Lung (tissue), 12 donors: ENCODE measurements around the gene CCDC136. TPM values are rescaled to one million over a fixed set of nuclear protein-coding genes. Genes with fewer than 3 reads are reported as not detected.

ENCODE experiments used
- ATAC-seq: fragments of 200-7000 bp; cut with Tn5 transposase; one replicate; pipeline ENCODE4 v1.9.1; 2020; ENCODE audit warnings: moderate number of reproducible peaks; ENCODE audit not compliant: insufficient read depth, low FRiP score
- DNase-seq, 3 donors: peaks; one replicate each; pipeline ENCODE4 v3.0.0-alpha.2; 2013 to 2017
- H3K27ac ChIP-seq, 2 donors: one replicate each; pipeline ENCODE4 v1.5.1; 2013; ENCODE audit warnings: mild to moderate bottlenecking in 2 of 2, moderate library complexity in 2 of 2, control low read depth in 1 of 2, inconsistent platforms in 1 of 2, low read depth in 1 of 2, low read length in 1 of 2
- H3K27me3 ChIP-seq, 3 donors: one replicate each; pipeline ENCODE4 v1.5.1; 2013; ENCODE audit warnings: low read length in 2 of 3; ENCODE audit not compliant: control insufficient read depth in 3 of 3, insufficient read depth in 3 of 3
- H3K36me3 ChIP-seq, 4 donors: one replicate each; pipeline ENCODE4 v1.5.1; 2013; ENCODE audit warnings: low read length in 4 of 4, mild to moderate bottlenecking in 1 of 4, moderate library complexity in 1 of 4; ENCODE audit not compliant: control insufficient read depth in 4 of 4, insufficient read depth in 4 of 4
- H3K4me1 ChIP-seq, 5 donors: one replicate each; pipeline ENCODE4 v1.5.1; 2013; ENCODE audit warnings: low read length in 5 of 5, mild to moderate bottlenecking in 2 of 5, moderate library complexity in 1 of 5; ENCODE audit not compliant: control insufficient read depth in 5 of 5, insufficient read depth in 5 of 5
- H3K4me3 ChIP-seq: one replicate; pipeline ENCODE4 v1.5.1; 2013; ENCODE audit warnings: mild to moderate bottlenecking, control low read depth, moderate library complexity
- H3K9ac ChIP-seq, 2 donors: one replicate each; pipeline ENCODE4 v1.5.1; 2013; ENCODE audit warnings: low read length in 2 of 2, control low read depth in 1 of 2; ENCODE audit not compliant: insufficient read depth in 1 of 2
- H3K9me3 ChIP-seq, 4 donors: one replicate each; pipeline ENCODE4 v1.5.1; 2013; ENCODE audit warnings: low read length in 3 of 4, mild to moderate bottlenecking in 1 of 4, moderate library complexity in 1 of 4; ENCODE audit not compliant: control insufficient read depth in 4 of 4, insufficient read depth in 3 of 4
- CTCF ChIP-seq: IDR thresholded peaks from 2 replicates; pipeline ENCODE4 v1.5.1; 2012; ENCODE audit warnings: mild to moderate bottlenecking; ENCODE audit errors: control extremely low read depth, extremely low read depth
- WGBS, 2 donors: extraction: QIAGEN DNeasy Blood & Tissue Kit; methylation state at CpG; one replicate each; pipeline ENCODE4 v1.1.7; 2013; 5-methylcytosine and 5-hydroxymethylcytosine counted together
- polyA plus RNA-seq, 2 donors: library from polyadenylated mRNA; stranded (reverse); fragments of 200-250 nt; gene quantifications; one replicate each; pipeline ENCODE4 v1.2.1, GENCODE V29; 2013
- total RNA-seq, 2 donors: library from RNA; depleted of rRNA in 1 of 2; stranded (reverse); fragments of >200 nt in 1 of 2; gene quantifications; one replicate each; pipeline ENCODE4 v1.2.1, GENCODE V29; 2014 to 2021
- donor health status: control.
- donor health status: control.
- donor health status: Bipolar disorder and iron deficiency.
- donor health status: healthy.
- donor health status: DM: yes; HTN: yes; CAD: no.

The CCDC136 gene
- total and polyA plus RNA-seq, 4 donors = 0.70 to 6.4 (median 1.7) TPM

GRCh38 chr7:128792471-128793180, 858 bp downstream of the CCDC136 start:
- no peaks in the 10 kb centered on the region for H3K36me3 ChIP-seq
- DNase-seq (no peak), ATAC-seq (no peak)
- H3K4me1 ChIP-seq = peaks cover 0 to 12% (median 5%) of the 10 kb centered on the region in 5 donors
- H3K9ac ChIP-seq = no peak overlapping the region
- no peaks in the 10 kb centered on the region for H3K9me3 ChIP-seq
- no peak overlapping the region for H3K4me3 ChIP-seq
- WGBS, 2 donors = 49 to 56% methylated on average over 10 of the region's 10 CpGs
- no peak for TF ChIP-seq CTCF
- H3K27ac ChIP-seq = no peak overlapping the region
- no peaks in the 10 kb centered on the region for H3K27me3 ChIP-seq

GRCh38 chr7:128793181-128793547, 1.4 kb downstream of the CCDC136 start:
- Histone ChIP-seq H3K4me1 (peaks cover 0 to 12% (median 5%) of the 10 kb centered on the region in 5 donors), H3K27me3 (no peaks in the 10 kb centered on the region), H3K27ac (no peak overlapping the region), H3K4me3 (no peak overlapping the region), H3K9me3 (no peaks in the 10 kb centered on the region), H3K9ac (no peak overlapping the region), H3K36me3 (no peaks in the 10 kb centered on the region)
- ATAC-seq (no peak), DNase-seq (no peak)
- 89 to 95% methylated on average over 5 of the region's 5 CpGs for WGBS, 2 donors
- no peak for TF ChIP-seq CTCF

GRCh38 chr7:128794020-128794419, 2.3 kb downstream of the CCDC136 start:
- H3K4me1 ChIP-seq = peaks cover 0 to 12% (median 5%) of the 10 kb centered on the region in 5 donors
- no peaks in the 10 kb centered on the region for H3K36me3 ChIP-seq
- ATAC-seq = no peak
- TF ChIP-seq CTCF = no peak
- H3K9me3 ChIP-seq = no peaks in the 10 kb centered on the region
- WGBS, 2 donors = 57 to 67% methylated on average over 3 of the region's 3 CpGs
- H3K27me3 ChIP-seq = no peaks in the 10 kb centered on the region
- DNase-seq = no peak
- no peak overlapping the region for H3K27ac ChIP-seq
- no peak overlapping the region for H3K4me3 ChIP-seq
- no peak overlapping the region for H3K9ac ChIP-seq

- Histone ChIP-seq H3K4me1 (peaks cover 0 to 12% (median 5%) of the 10 kb centered on the region in 5 donors), H3K36me3 (no peaks in the 10 kb centered on the region), H3K27me3 (no peaks in the 10 kb centered on the region), H3K27ac (no peak overlapping the region), H3K9ac (no peak overlapping the region), H3K4me3 (no peak overlapping the region), H3K9me3 (no peaks in the 10 kb centered on the region)
- 92 to 95% methylated on average over 8 of the region's 8 CpGs for whole genome bisulfite sequencing, 2 donors
- DNase-seq (no peak), ATAC-seq (no peak)
- no peak for TF ChIP-seq CTCF
Observed at GRCh38 chr7:128794436-128794835, 2.7 kb downstream of the CCDC136 start.
